Renal cortical epithelial cell (primary cell): ENCODE data around the gene NKX2-1. TPM values are rescaled to one million over a fixed set of nuclear protein-coding genes. Genes with fewer than 3 reads are reported as not detected.

Source experiments
- total RNA-seq: library from RNA; depleted of rRNA; stranded (reverse); fragments of >200 nt; gene quantifications from 2 replicates; pipeline ENCODE4 v1.2.3, GENCODE V29; 2014

NKX2-1 gene
- total RNA-seq, 1 donor from 2014 or later: not detected

Other genes starting within 250 kb of the NKX2-1 start
- gene MBIP, start 199.6 kb downstream of the NKX2-1 start, total RNA-seq: 11.5 and 24.2 TPM in 2 replicates
- not detected in 2 replicates for gene NKX2-8, start 62.4 kb upstream of the NKX2-1 start, total RNA-seq
- gene PAX9, start 141.6 kb upstream of the NKX2-1 start, total RNA-seq: under 0.01 TPM in 1 of 2 replicates, not detected in the other